Lower lobe of right lung (tissue), 2 donors: Measurements from ENCODE around the gene PILRA. TPM values are rescaled to one million over a fixed set of nuclear protein-coding genes. Genes with fewer than 3 reads are reported as not detected.
"Not testable (repeated sequence)": the region's sequence is repeated elsewhere in the genome, so short reads cannot be mapped to it uniquely, and the experiment has no call there.

ENCODE experiments used
- ATAC-seq, 2 donors: fragments of 200-7000 bp; cut with Tn5 transposase; one replicate each; pipeline ENCODE4 v1.9.1; 2020 to 2022; ENCODE audit warnings: mild to moderate bottlenecking in 2 of 2, moderate library complexity in 2 of 2
- DNase-seq: peaks from one replicate; pipeline ENCODE4 v3.0.0-alpha.2; 2020
- H3K27ac ChIP-seq: fragments of 200-600 bp; one replicate; pipeline ENCODE4 v1.8.0; 2022
- H3K27me3 ChIP-seq: fragments of 200-600 bp; one replicate; pipeline ENCODE4 v1.8.0; 2022; ENCODE audit warnings: low read depth
- H3K36me3 ChIP-seq: fragments of 200-600 bp; one replicate; pipeline ENCODE4 v1.8.0; 2022; ENCODE audit warnings: mild to moderate bottlenecking
- H3K4me1 ChIP-seq: fragments of 200-600 bp; one replicate; pipeline ENCODE4 v1.8.0; 2022
- H3K4me3 ChIP-seq: fragments of 200-600 bp; one replicate; pipeline ENCODE4 v1.8.0; 2022; ENCODE audit warnings: mild to moderate bottlenecking
- H3K9me3 ChIP-seq: fragments of 200-600 bp; one replicate; pipeline ENCODE4 v1.8.0; 2022
- CTCF ChIP-seq: fragments of 200-600 bp; IDR thresholded peaks from one replicate; pipeline ENCODE4 v1.8.0; 2022; ENCODE audit warnings: antibody characterized with exemption, mild to moderate bottlenecking
- intact Hi-C: fragments of 100-400 bp; cut with DNase I; formaldehyde crosslinking; loops from one replicate; pipeline ENCODE4 v1.11.0; 2022
- total RNA-seq: library from RNA; stranded (reverse); fragmentation: NEBNext Ultra II Directional; extraction: Animal tissue kit (Norgen Biotek cat#: 25700); gene quantifications from one replicate; pipeline ENCODE4 v1.2.1, GENCODE V29; 2021
- donor health status: DM: no; HTN: yes; CAD: no; lungs with severe emphysema.

Gene PILRA
- total RNA-seq, 1 donor from 2014 or later: 48.7 TPM

GRCh38 chr7:100344560-100345287 is 28.6 kb upstream of the PILRA start:
- Histone ChIP-seq H3K27ac (peak overlapping the region; percentile 41), H3K36me3 (peaks cover 66% of the 10 kb centered on the region)
- H3K4me1 ChIP-seq, H3K9me3 ChIP-seq, DNase-seq, H3K27me3 ChIP-seq, intact Hi-C loops, H3K4me3 ChIP-seq: not testable (repeated sequence)
- peak; percentile 40 for TF ChIP-seq CTCF
- ATAC-seq: peak; percentile 94

GRCh38 chr7:100345288-100345672 is 28.0 kb upstream of the PILRA start:
- Histone ChIP-seq H3K36me3 (peaks cover 70% of the 10 kb centered on the region), H3K27ac (peak overlapping the region; percentile 41)
- H3K27me3 ChIP-seq, intact Hi-C loops, H3K9me3 ChIP-seq, H3K4me3 ChIP-seq, H3K4me1 ChIP-seq: not testable (repeated sequence)
- peak; percentile 83 for DNase-seq
- ATAC-seq: peak; percentile 61 to 68
- TF ChIP-seq CTCF: peak; percentile 56

GRCh38 chr7:100346921-100347320 is 26.4 kb upstream of the PILRA start:
- ATAC-seq: no peak
- Histone ChIP-seq H3K9me3 (no peaks in the 10 kb centered on the region), H3K27ac (no peak overlapping the region)

GRCh38 chr7:100348805-100349204 is 24.5 kb upstream of the PILRA start:
- Histone ChIP-seq H3K36me3 (peaks cover 79% of the 10 kb centered on the region), H3K27me3 (no peaks in the 10 kb centered on the region), H3K9me3 (no peaks in the 10 kb centered on the region), H3K27ac (no peak overlapping the region), H3K4me3 (no peak overlapping the region), H3K4me1 (peaks cover 5% of the 10 kb centered on the region)
- ATAC-seq: no peak
- intact Hi-C loops: no loop called here
- TF ChIP-seq CTCF: no peak
- no peak for DNase-seq

More at GRCh38 chr7:100346921-100347320, 26.4 kb upstream of the PILRA start:
- H3K36me3 ChIP-seq: peaks cover 74% of the 10 kb centered on the region
- TF ChIP-seq CTCF: no peak
- intact Hi-C loops: no loop called here
- DNase-seq: no peak
- H3K27me3 ChIP-seq: no peaks in the 10 kb centered on the region
- H3K4me3 ChIP-seq: no peak overlapping the region
- H3K4me1 ChIP-seq: peaks cover 5% of the 10 kb centered on the region

GRCh38 chr7:100349757-100350156 is 23.5 kb upstream of the PILRA start:
- Histone ChIP-seq H3K27me3 (no peaks in the 10 kb centered on the region), H3K27ac (no peak overlapping the region), H3K4me3 (no peak overlapping the region), H3K36me3 (peaks cover 88% of the 10 kb centered on the region), H3K4me1 (peaks cover 1% of the 10 kb centered on the region), H3K9me3 (no peaks in the 10 kb centered on the region)
- ATAC-seq (no peak), DNase-seq (no peak)
- intact Hi-C loops: no loop called here
- no peak for TF ChIP-seq CTCF
